ENCODE data around the gene PTPRT. TPM values are rescaled to one million over a fixed set of nuclear protein-coding genes. Genes with fewer than 3 reads are reported as not detected.

The PTPRT gene
- total RNA-seq, 2 experiments from 2014 or later = not detected

GRCh38 chr20:42742926-42743325 is 446.8 kb downstream of the PTPRT start:
- Mint-ChIP-seq H3K27ac (no peak overlapping the region), H3K4me3 (no peak overlapping the region), H3K9me3 (ENCODE audit: insufficient read depth) (peaks cover 9% of the 10 kb centered on the region), H3K36me3 (ENCODE audit: low read depth) (no peaks in the 10 kb centered on the region), H3K4me1 (ENCODE audit: low read depth) (no peaks in the 10 kb centered on the region), H3K27me3 (ENCODE audit: low read depth) (no peaks in the 10 kb centered on the region)
- no peak for DNase-seq
- POLR2A ChIA-PET = no interaction called here
- CTCF ChIA-PET = no interaction called here
- ATAC-seq = no peak

GRCh38 chr20:42741906-42742305 is 447.8 kb downstream of the PTPRT start:
- POLR2A ChIA-PET = no interaction called here
- H3K27me3 Mint-ChIP-seq (ENCODE audit: low read depth) = no peaks in the 10 kb centered on the region
- no peak overlapping the region for H3K4me3 Mint-ChIP-seq
- H3K36me3 Mint-ChIP-seq (ENCODE audit: low read depth) = no peaks in the 10 kb centered on the region
- CTCF ChIA-PET = no interaction called here
- DNase-seq (no peak), ATAC-seq (no peak)
- no peak overlapping the region for H3K27ac Mint-ChIP-seq
- H3K9me3 Mint-ChIP-seq (ENCODE audit: insufficient read depth) = peaks cover 9% of the 10 kb centered on the region
- H3K4me1 Mint-ChIP-seq (ENCODE audit: low read depth) = no peaks in the 10 kb centered on the region

GRCh38 chr20:42740226-42740870 is 449.4 kb downstream of the PTPRT start:
- ATAC-seq (no peak), DNase-seq (no peak)
- H3K4me1 Mint-ChIP-seq (ENCODE audit: low read depth) = no peaks in the 10 kb centered on the region
- H3K4me3 Mint-ChIP-seq = no peak overlapping the region
- H3K36me3 Mint-ChIP-seq (ENCODE audit: low read depth) = no peaks in the 10 kb centered on the region
- peaks cover 9% of the 10 kb centered on the region for H3K9me3 Mint-ChIP-seq (ENCODE audit: insufficient read depth)
- no peak overlapping the region for H3K27ac Mint-ChIP-seq
- POLR2A ChIA-PET = no interaction called here
- no peaks in the 10 kb centered on the region for H3K27me3 Mint-ChIP-seq (ENCODE audit: low read depth)
- CTCF ChIA-PET = no interaction called here

GRCh38 chr20:42739683-42740082 is 450.0 kb downstream of the PTPRT start:
- ChIA-PET POLR2A (no interaction called here), CTCF (no interaction called here)
- Mint-ChIP-seq H3K27ac (no peak overlapping the region), H3K9me3 (ENCODE audit: insufficient read depth) (peaks cover 9% of the 10 kb centered on the region), H3K36me3 (ENCODE audit: low read depth) (no peaks in the 10 kb centered on the region), H3K4me3 (no peak overlapping the region), H3K27me3 (ENCODE audit: low read depth) (no peaks in the 10 kb centered on the region), H3K4me1 (ENCODE audit: low read depth) (no peaks in the 10 kb centered on the region)
- ATAC-seq (no peak), DNase-seq (no peak)

- ChIA-PET CTCF (no interaction called here), POLR2A (interaction anchor here (0.7 kb wide), 1 partner anchor 16 kb away, joined by 3 read pairs; no protein-coding TSS in a partner anchor)
- no peak overlapping the region for H3K4me3 Mint-ChIP-seq
- H3K36me3 Mint-ChIP-seq (ENCODE audit: low read depth) = no peaks in the 10 kb centered on the region
- no peaks in the 10 kb centered on the region for H3K9me3 Mint-ChIP-seq (ENCODE audit: insufficient read depth)
- DNase-seq = no peak
- H3K27ac Mint-ChIP-seq = no peak overlapping the region
- ATAC-seq = no peak
- no peaks in the 10 kb centered on the region for H3K4me1 Mint-ChIP-seq (ENCODE audit: low read depth)
- H3K27me3 Mint-ChIP-seq (ENCODE audit: low read depth) = no peaks in the 10 kb centered on the region
Observed at GRCh38 chr20:42735539-42735938, 454.2 kb downstream of the PTPRT start.

- DNase-seq = no peak
- ChIA-PET POLR2A (no interaction called here), CTCF (no interaction called here)
- Mint-ChIP-seq H3K9me3 (ENCODE audit: insufficient read depth) (no peaks in the 10 kb centered on the region), H3K27ac (no peak overlapping the region), H3K4me3 (no peak overlapping the region), H3K27me3 (ENCODE audit: low read depth) (no peaks in the 10 kb centered on the region), H3K4me1 (ENCODE audit: low read depth) (no peaks in the 10 kb centered on the region), H3K36me3 (ENCODE audit: low read depth) (no peaks in the 10 kb centered on the region)
- no peak for ATAC-seq
Observed at GRCh38 chr20:42734660-42735368, 454.9 kb downstream of the PTPRT start.

GRCh38 chr20:42721923-42722322 is 467.8 kb downstream of the PTPRT start:
- ATAC-seq (no peak), DNase-seq (no peak)
- ChIA-PET POLR2A (no interaction called here), CTCF (no interaction called here)
- no peaks in the 10 kb centered on the region for H3K4me1 Mint-ChIP-seq (ENCODE audit: low read depth)
- no peaks in the 10 kb centered on the region for H3K9me3 Mint-ChIP-seq (ENCODE audit: insufficient read depth)
- H3K27ac Mint-ChIP-seq = no peak overlapping the region
- H3K27me3 Mint-ChIP-seq (ENCODE audit: low read depth) = no peaks in the 10 kb centered on the region
- H3K36me3 Mint-ChIP-seq (ENCODE audit: low read depth) = no peaks in the 10 kb centered on the region
- H3K4me3 Mint-ChIP-seq = no peak overlapping the region

GRCh38 chr20:42714298-42715141 is 475.2 kb downstream of the PTPRT start:
- no peak overlapping the region for H3K4me3 Mint-ChIP-seq
- peaks cover 9% of the 10 kb centered on the region for H3K9me3 Mint-ChIP-seq (ENCODE audit: insufficient read depth)
- no peaks in the 10 kb centered on the region for H3K4me1 Mint-ChIP-seq (ENCODE audit: low read depth)
- no peaks in the 10 kb centered on the region for H3K27me3 Mint-ChIP-seq (ENCODE audit: low read depth)
- H3K36me3 Mint-ChIP-seq (ENCODE audit: low read depth) = no peaks in the 10 kb centered on the region
- no peak for ATAC-seq
- ChIA-PET POLR2A (no interaction called here), CTCF (no interaction called here)
- DNase-seq = no peak
- H3K27ac Mint-ChIP-seq = no peak overlapping the region

- CTCF ChIA-PET = no interaction called here
Observed at GRCh38 chr20:42708266-42708665, 481.4 kb downstream of the PTPRT start.

GRCh38 chr20:42706759-42707158 is 482.9 kb downstream of the PTPRT start:
- H3K27me3 Mint-ChIP-seq (ENCODE audit: low read depth) = no peaks in the 10 kb centered on the region
- no peaks in the 10 kb centered on the region for H3K36me3 Mint-ChIP-seq (ENCODE audit: low read depth)
- H3K9me3 Mint-ChIP-seq (ENCODE audit: insufficient read depth) = peaks cover 11% of the 10 kb centered on the region
- H3K4me3 Mint-ChIP-seq = no peak overlapping the region
- ATAC-seq (no peak), DNase-seq (no peak)
- H3K27ac Mint-ChIP-seq = no peak overlapping the region
- ChIA-PET POLR2A (no interaction called here), CTCF (no interaction called here)
- no peaks in the 10 kb centered on the region for H3K4me1 Mint-ChIP-seq (ENCODE audit: low read depth)

More at GRCh38 chr20:42708266-42708665, 481.4 kb downstream of the PTPRT start:
- no peaks in the 10 kb centered on the region for H3K4me1 Mint-ChIP-seq (ENCODE audit: low read depth)
- no peak overlapping the region for H3K27ac Mint-ChIP-seq
- POLR2A ChIA-PET = no interaction called here
- DNase-seq = no peak
- no peak for ATAC-seq
- H3K36me3 Mint-ChIP-seq (ENCODE audit: low read depth) = no peaks in the 10 kb centered on the region
- peaks cover 11% of the 10 kb centered on the region for H3K9me3 Mint-ChIP-seq (ENCODE audit: insufficient read depth)
- H3K4me3 Mint-ChIP-seq = no peak overlapping the region
- no peaks in the 10 kb centered on the region for H3K27me3 Mint-ChIP-seq (ENCODE audit: low read depth)

- Mint-ChIP-seq H3K36me3 (ENCODE audit: low read depth) (no peaks in the 10 kb centered on the region), H3K9me3 (ENCODE audit: insufficient read depth) (peaks cover 4% of the 10 kb centered on the region), H3K27ac (no peak overlapping the region), H3K4me1 (ENCODE audit: low read depth) (no peaks in the 10 kb centered on the region), H3K27me3 (ENCODE audit: low read depth) (no peaks in the 10 kb centered on the region), H3K4me3 (no peak overlapping the region)
- DNase-seq = no peak
- ChIA-PET POLR2A (no interaction called here), CTCF (no interaction called here)
- ATAC-seq = no peak
Observed at GRCh38 chr20:42705550-42705949, 484.2 kb downstream of the PTPRT start.

GRCh38 chr20:42703744-42704143 is 486.0 kb downstream of the PTPRT start:
- Mint-ChIP-seq H3K36me3 (ENCODE audit: low read depth) (no peaks in the 10 kb centered on the region), H3K4me3 (no peak overlapping the region), H3K27ac (no peak overlapping the region), H3K27me3 (ENCODE audit: low read depth) (no peaks in the 10 kb centered on the region), H3K9me3 (ENCODE audit: insufficient read depth) (no peaks in the 10 kb centered on the region), H3K4me1 (ENCODE audit: low read depth) (no peaks in the 10 kb centered on the region)
- POLR2A ChIA-PET = no interaction called here
- DNase-seq (no peak), ATAC-seq (no peak)
- CTCF ChIA-PET = no interaction called here

Data from activated CD8-positive, alpha-beta T cell treated with anti-CD3 and anti-CD28 coated beads, Interleukin-2, amount 10 ng/mL, durations not matched to agents 7 days and 5 days (primary cell).